Osteocyte (in vitro differentiated cells): ENCODE results near the gene MLC1. TPM values are rescaled to one million over a fixed set of nuclear protein-coding genes. Genes with fewer than 3 reads are reported as not detected.

ENCODE experiments used
- DNase-seq: peaks from one replicate; pipeline ENCODE4 v3.0.0; 2021; ENCODE audit warnings: mixed read lengths; ENCODE audit not compliant: unreplicated experiment; ENCODE audit errors: extremely low spot score
- H3K27ac Mint-ChIP-seq: one replicate; pipeline ENCODE4 v1.8.0; 2021; ENCODE audit warnings: mild to moderate bottlenecking, mixed read lengths; ENCODE audit not compliant: unreplicated experiment
- H3K27me3 Mint-ChIP-seq: one replicate; pipeline ENCODE4 v1.8.0; 2021; ENCODE audit warnings: mixed read lengths; ENCODE audit not compliant: unreplicated experiment
- H3K36me3 Mint-ChIP-seq: one replicate; pipeline ENCODE4 v1.8.0; 2021; ENCODE audit warnings: mixed read lengths; ENCODE audit not compliant: unreplicated experiment
- H3K4me1 Mint-ChIP-seq: one replicate; pipeline ENCODE4 v1.8.0; 2021; ENCODE audit warnings: mixed read lengths; ENCODE audit not compliant: unreplicated experiment
- H3K4me3 Mint-ChIP-seq: one replicate; pipeline ENCODE4 v1.8.0; 2021; ENCODE audit warnings: mild to moderate bottlenecking, moderate library complexity, mixed read lengths; ENCODE audit not compliant: unreplicated experiment
- H3K9me3 Mint-ChIP-seq: one replicate; pipeline ENCODE4 v1.8.0; 2021; ENCODE audit warnings: mixed read lengths; ENCODE audit not compliant: unreplicated experiment
- CTCF ChIP-seq: fragments of 200-600 bp; sonication (generic); IDR thresholded peaks from 2 replicates; pipeline ENCODE4 v1.5.0; 2021; ENCODE audit warnings: antibody characterized with exemption, mild to moderate bottlenecking, moderate library complexity
- total RNA-seq: library from RNA; stranded (reverse); gene quantifications from 2 replicates; pipeline ENCODE4 v1.2.1, GENCODE V29; 2021

The MLC1 gene
- total RNA-seq, 1 donor from 2014 or later = not detected

GRCh38 chr22:50118129-50118528 lies 32.9 kb upstream of the MLC1 start:
- Mint-ChIP-seq H3K27ac (no peak overlapping the region), H3K36me3 (no peaks in the 10 kb centered on the region), H3K4me1 (peaks cover 41% of the 10 kb centered on the region)

GRCh38 chr22:50117168-50117762 lies 32.0 kb upstream of the MLC1 start:
- Mint-ChIP-seq H3K9me3 (peaks cover 3% of the 10 kb centered on the region), H3K4me1 (peaks cover 50% of the 10 kb centered on the region), H3K4me3 (no peak overlapping the region), H3K27me3 (peaks cover 2% of the 10 kb centered on the region), H3K27ac (no peak overlapping the region), H3K36me3 (no peaks in the 10 kb centered on the region)
- TF ChIP-seq CTCF = no peak
- no peak for DNase-seq

More at GRCh38 chr22:50118129-50118528, 32.9 kb upstream of the MLC1 start:
- DNase-seq = no peak
- Mint-ChIP-seq H3K9me3 (peaks cover 5% of the 10 kb centered on the region), H3K4me3 (no peak overlapping the region), H3K27me3 (peaks cover 2% of the 10 kb centered on the region)
- TF ChIP-seq CTCF = no peak

GRCh38 chr22:50115693-50116092 lies 30.5 kb upstream of the MLC1 start:
- no peaks in the 10 kb centered on the region for H3K36me3 Mint-ChIP-seq
- no peak overlapping the region for H3K4me3 Mint-ChIP-seq
- H3K9me3 Mint-ChIP-seq = no peaks in the 10 kb centered on the region
- H3K27ac Mint-ChIP-seq = peak overlapping the region; percentile 70
- no peak for DNase-seq
- no peak for TF ChIP-seq CTCF
- no peaks in the 10 kb centered on the region for H3K27me3 Mint-ChIP-seq
- H3K4me1 Mint-ChIP-seq = peaks cover 58% of the 10 kb centered on the region

GRCh38 chr22:50114221-50115021 lies 29.2 kb upstream of the MLC1 start:
- no peaks in the 10 kb centered on the region for H3K27me3 Mint-ChIP-seq
- H3K9me3 Mint-ChIP-seq = no peaks in the 10 kb centered on the region
- peaks cover 52% of the 10 kb centered on the region for H3K4me1 Mint-ChIP-seq
- no peak for DNase-seq
- peak overlapping the region; percentile 89 for H3K27ac Mint-ChIP-seq
- no peak for TF ChIP-seq CTCF
- H3K4me3 Mint-ChIP-seq = peak overlapping the region; percentile 55
- H3K36me3 Mint-ChIP-seq = no peaks in the 10 kb centered on the region
